Activated effector memory CD4-positive, alpha-beta T cell treated with anti-CD3 and anti-CD28 coated beads, Interleukin-2, amount 50 U/mL, for 16 hours (primary cell): ENCODE measurements around the gene RAB10.
"Not testable (repeated sequence)": the region's sequence is repeated elsewhere in the genome, so short reads cannot be mapped to it uniquely, and the experiment has no call there.

ENCODE experiments used
- DNase-seq: peaks from one replicate; pipeline ENCODE4 v3.0.0-alpha.2; 2020

RAB10 gene

DNA sequence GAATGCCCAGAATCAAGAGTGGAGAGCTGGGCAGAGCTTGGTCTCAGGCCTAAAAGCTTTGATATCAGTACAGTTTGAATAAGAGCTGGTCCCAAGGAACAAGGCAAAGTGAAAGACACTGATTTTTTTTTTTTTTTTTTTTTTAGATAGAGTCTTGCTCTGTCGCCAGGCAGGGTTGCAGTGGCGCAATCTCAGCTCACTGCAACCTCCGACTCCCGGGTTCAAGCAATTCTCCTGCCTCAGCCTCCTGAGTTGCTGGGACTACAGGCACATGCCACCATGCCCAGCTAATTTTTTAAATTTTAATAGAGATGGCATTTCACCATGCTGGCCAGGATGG is 17.2 kb upstream of the RAB10 start:
- DNase-seq: not testable (repeated sequence)

DNA sequence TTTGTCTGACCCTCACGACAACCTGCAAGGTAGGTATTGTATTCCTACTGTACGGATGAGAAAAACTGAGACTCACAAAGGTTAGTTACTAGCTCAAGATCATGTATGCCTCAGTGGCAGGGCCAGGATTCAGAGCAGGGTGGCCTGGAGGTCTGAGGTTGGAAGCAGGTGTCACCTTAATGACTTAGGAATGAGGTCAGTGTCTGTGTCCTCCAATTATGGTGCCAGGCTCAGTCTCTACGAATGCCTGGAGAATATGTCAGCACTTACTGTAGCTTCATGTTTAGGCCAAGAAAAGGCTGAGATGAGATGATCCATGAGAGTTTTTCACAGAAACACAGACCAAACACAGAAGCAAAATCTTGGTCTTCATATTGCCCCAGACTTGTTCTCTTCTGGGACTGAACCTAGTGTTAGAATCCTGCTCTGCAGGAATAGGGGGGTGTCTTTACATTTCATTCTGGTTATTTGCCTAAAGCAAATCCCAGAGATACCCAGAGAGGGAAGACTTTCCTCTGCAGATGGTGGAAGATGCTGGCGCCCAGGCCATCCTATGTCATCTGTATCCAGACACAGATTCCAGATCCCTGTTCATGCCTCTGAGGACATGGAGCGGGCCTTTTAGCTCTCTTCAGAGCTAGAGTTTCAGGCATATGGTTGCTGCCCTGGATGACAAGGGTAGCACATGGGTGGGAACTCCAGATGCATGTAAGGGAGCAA is 16.3 kb upstream of the RAB10 start:
- peak; percentile 24 for DNase-seq

DNA sequence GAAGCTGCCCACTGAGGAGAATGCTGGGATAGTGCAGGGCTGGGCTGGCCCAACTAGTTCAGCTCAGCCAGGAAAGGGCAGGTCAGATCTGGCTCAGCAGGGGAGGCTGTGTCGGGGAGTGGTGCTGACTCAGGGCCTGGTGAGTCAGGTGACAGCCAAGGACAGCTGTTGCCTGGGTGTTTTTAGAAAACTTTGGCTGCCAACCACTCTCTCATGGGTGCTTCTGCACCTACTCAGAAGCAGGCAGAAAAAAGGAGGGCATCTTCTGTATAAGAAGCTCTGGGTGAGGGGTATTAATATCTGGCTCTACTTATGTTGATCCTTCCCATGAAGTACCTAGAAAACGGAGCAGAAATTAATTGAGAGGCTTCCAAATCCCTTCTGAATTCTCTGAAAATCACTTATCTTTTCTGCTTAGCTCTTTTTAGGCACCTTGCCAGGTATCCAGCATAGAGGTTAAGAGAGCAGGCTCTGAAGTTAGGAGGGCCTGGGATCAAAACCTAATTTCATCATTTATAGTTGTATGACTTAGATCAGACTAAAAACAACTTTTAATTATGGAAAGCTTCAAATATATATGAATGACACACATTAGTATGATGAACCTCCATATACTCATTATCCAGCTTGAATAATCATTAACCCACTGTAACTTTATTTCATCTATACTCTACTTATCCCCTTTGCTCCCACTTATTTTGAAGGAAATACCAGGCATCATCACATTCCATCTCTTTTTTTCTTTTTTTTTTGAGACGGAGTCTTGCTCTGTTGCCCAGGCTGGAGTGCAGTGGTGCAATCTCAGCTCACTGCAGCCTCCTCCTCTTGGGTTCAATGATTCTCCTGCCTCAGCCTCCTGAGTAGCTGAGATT is 15.5 kb upstream of the RAB10 start:
- DNase-seq: peak; percentile 69

DNA sequence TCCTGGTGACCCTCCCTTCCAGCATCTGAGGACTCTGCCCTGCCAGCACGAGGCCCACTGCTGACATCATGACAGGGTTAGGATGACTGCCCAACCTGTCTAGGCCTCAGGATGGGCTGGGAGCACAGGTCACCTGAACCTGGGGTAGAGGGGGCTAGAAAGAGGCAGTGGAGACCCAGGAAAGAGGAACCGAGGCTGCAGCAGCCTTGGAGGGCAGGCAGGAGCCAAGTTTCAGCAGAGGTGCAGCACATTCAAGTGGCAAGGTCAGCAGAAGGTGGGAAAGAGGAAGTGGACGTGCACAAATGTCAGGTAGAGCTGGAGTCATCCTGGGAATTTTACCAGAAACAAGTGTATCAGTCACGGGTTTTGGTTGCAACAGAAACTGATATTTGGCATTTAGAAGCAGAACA is 13.6 kb upstream of the RAB10 start:
- no peak for DNase-seq

DNA sequence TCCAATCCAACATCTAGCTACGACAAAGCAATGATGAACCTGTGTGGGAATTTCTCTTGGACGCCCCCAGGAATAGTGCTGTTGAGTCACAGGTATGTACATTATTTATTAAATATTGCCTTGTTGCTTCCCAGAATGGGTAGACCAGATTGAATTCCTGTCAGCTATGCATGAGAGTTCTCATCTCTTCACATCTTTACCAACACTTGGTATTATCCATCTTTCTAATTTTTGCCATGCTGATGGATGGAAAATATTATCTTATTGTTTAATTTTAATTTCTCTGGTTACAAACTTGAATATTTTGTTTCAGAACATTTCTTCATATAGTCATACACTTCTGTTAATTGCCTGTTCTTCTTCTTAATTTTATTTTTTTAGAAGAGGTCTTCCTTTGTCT is 9.6 kb upstream of the RAB10 start:
- no peak for DNase-seq

DNA sequence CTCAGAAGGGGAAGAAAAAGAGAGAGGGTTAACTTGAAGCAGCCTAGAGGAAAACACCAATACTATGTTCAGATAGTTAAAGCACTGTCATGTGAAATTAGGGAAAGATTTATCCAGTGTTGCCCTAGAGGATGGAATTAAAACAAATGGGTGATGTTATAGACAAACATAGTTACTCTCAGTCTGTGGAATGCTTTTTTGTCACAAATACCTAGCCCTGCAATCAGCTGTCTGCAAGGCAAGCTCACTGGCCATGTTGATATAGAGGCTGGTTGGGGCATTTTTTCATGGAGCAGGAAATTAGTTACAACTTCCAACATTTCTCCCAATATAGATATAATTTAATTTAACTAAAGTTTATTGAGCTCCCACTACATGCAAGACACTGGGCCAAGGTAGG is 8.4 kb upstream of the RAB10 start:
- no peak for DNase-seq

DNA sequence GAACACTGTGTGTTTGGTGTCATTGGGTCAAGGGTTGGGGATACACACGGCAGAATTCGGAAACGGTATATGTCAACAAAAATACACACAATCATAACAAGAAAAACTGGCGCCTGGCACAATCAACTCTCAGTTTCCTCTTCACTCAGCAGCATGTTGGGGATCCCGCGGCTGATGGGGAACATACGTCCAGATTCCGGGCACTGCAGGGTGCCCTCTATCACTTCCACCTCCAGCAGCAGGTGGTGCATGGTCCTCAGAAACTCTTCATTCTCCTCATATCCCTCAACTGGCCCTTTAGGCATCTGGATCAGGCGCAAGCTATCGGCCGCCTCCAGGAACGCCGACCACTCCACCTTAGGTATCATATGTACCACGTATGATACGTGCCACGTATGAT is 5.8 kb upstream of the RAB10 start:
- not testable (repeated sequence) for DNase-seq

DNA sequence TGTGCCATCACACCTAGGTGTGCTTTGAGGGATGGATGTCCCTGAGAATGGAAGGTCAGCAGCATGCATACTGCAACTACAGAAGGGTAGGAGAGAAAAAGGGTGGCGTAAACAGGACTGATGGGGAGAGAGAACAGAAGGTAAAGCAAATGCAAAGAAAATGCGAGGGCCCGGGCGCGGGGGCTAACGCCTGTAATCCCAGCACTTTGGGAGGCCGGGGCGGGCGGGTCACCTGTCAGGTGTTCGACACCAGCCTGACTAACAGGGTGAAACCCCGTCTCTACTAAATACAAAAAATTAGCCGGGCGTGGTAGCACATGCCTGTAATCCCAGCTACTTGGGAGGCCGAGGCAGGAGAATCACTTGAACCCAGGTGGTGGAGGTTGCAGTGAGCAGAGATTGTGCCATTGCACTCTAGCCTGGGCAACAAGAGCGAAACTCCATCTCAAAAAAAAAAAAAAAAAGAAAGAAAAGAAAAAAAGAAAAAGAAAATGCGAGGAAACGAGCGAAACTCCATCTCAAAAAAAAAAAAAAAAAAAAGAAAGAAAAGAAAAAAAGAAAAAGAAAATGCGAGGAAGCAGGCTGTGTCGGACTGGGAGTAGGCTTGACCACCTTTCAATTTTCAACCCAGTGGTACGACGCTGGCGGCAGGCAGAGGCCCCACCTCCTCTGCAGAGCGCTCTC is 1.2 kb upstream of the RAB10 start:
- not testable (repeated sequence) for DNase-seq

DNA sequence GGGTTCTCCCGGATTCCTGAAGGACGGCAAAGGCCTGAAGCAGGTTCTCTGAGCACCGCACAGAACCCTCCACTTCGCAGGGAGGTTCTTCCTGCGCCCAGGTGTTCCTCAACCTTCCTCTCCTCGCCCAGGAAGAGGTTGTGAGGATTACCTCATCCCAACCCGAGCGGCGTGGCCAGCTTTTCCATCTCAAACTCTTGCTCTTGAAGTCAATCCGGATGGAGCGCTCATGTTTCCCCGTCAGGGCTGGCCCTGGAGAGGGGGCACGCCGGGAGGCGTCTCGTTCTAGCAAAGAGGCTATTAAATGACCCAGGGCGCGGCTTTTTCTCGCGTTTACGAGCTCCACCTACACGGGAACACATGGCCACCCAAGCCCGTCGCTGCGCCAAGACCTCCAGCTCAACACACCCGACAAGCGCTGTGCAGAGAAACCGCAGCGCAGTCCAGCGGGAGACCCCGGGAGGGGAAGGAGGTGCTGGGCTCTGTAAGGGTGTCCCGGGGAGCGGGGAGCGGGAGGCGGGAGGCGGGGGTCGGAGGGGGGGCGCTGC is 540 bp upstream of the RAB10 start:
- no peak for DNase-seq

DNA sequence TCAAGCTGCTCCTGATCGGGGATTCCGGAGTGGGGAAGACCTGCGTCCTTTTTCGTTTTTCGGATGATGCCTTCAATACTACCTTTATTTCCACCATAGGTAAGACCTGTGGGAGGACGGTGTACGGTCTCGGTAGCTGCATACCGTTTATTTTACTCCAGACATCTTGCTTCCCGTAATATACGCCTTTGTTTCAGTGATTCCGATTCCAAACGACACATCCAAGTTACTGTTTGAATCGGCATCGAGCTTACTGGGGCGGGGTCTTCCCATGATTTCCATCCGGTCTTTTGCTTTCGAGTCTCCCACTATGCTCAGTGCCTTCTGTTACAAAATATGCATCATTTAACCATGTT is 731 bp downstream of the RAB10 start:
- no peak for DNase-seq

DNA sequence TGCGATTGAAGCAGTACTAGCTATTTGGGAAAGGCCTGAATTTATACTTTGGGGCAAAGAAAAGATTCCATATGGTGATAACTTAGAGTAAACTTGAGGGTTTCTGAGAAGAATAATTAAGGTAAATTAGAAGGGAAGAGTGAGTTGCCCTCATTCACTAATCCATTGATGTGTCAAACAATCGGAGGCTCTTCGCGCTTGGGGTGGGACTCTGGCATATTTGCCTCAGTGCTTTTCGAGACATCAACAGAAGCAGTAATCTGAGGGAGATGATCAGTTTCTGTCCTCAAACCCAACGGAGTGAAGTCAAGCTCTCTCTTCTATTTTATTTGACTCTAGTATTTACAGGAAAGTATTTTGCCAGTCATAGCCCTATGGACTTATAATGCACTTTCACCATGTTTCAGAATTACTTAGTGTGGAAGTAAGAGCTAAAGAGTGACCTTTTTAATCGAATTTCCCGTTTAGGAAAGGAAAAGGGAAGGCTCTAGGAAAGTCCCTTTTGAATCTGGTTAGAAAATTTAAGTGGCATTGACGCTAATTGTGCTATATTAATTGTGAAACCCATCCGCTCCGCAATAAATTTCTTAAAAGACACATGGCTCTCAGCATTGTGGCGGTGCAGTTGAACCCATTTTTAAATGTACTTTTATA is 1.3 kb downstream of the RAB10 start:
- no peak for DNase-seq

DNA sequence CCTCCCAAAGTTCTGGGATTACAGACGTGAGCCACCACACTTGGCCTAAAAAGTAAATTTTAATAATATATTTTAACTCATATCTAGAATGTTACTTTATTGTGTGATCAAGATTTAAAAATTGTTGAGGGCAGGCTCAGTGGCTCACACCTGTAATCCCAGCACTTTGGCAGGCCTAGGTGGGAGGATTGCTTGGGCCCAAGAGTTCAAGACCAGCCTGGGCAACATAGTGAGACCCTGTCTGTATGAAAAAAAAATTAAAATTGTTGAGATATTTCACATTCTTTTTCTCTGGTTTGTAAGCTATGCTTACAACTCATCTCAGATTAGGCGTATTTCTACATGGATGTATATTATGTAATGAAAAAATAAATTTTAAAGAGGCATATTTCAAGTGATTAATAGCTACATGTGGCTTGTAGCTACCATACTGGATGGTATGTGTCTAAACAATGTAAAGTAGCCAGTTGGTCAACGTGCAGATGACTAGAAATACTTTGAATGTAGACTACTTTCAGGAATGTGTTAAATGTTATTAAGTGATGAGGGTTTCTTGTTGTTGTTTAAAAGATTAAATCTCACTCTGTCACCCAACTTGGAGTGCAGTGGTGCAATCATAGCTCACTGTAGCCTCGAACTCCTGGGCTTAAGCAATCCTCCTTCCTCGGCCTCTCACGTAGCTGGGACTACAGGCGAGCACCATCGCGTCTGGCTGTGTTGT is 5.9 kb downstream of the RAB10 start:
- DNase-seq: no peak

DNA sequence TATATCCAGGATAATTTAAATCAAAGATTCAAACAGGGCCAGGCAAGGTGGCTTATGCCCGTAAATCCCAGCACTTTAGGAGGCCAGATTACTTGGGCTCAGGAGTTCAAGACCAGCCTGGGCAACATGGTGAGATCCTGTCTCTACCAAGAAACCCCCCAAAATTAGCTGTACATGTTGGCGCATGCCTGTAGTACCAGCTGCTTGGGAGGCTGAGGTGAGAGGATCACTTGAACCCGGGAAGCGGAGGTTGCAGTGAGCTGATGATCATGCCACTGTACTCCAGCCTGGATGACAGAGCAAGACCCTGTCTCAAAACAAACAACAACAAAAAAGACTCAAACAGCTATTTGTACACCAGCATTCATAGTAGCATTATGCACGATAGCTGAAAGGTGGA is 9.2 kb downstream of the RAB10 start:
- no peak for DNase-seq

DNA sequence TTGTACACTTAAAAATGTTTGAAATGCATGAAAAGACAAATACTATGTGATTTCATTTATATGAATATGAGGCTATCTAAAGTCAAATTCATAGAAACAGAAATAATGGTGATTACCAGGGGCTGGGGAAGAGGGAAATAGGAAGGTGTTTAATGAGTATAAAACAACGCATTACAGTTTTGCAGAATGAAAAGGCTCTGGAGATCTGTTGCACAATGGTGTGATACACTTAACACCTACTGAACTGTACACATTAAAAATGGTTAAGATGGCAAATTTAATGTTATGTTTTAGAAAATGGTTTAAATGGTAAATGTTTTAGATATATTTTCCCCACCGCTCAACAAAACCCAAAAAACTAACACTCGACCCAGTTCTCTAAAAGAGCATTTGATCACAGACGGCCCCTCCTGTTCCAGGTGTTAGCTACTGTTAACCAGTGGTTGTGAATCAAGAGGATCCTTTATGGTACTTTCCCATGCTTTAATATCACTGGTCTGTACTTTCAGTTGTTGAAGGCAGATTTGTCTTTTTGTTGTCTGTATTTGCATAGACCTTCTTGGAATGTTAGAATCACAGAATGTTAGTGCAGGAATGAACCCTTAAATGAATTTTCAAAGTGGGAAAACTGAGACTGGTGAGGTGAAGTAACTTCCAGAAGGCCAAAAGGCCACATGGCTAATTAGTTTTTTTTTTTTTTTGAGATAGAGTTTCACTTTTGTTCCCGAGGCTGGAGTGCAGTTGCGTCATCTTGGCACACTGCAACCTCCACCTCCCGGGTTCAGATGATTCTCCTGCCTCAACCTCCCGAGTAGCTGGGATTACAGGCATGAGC is 10.2 kb downstream of the RAB10 start:
- DNase-seq: no peak

DNA sequence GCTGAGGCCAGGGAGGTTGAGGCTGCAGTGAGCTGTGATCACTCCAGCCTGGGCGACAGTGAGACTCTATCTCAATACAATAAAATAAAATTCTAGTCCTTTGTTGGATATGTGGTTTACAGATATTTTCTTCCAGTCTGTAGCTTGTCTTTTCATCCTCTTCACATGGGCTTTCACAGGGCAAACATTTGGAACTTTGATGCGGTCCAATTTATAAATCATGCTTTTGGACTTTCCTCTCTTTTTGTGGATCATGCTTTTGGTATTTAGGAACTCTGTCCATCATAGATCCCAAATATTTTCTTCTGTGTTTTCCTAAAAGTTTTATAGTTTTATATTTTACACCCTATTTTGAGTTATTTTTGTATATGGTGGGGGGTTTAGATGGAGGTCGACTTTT is 14.9 kb downstream of the RAB10 start:
- DNase-seq: no peak

DNA sequence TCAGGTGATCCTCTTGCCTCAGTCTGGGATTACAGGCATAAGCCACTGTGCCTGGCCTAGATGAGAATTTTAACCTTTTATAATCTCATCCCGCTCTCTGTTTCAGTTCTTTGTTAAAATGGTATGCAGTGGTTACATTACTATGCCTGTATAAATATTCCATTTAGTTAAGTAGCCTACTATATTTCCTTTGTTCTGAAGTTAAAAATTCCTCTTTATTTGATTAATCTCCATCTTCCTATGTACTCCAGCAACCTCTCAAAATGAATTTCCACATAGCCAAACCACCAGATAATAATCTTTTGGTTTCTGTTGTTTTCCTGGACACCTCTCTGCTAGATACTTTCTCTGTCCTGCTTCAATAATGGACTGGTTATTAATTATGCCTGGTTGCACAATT is 15.8 kb downstream of the RAB10 start:
- DNase-seq: no peak

DNA sequence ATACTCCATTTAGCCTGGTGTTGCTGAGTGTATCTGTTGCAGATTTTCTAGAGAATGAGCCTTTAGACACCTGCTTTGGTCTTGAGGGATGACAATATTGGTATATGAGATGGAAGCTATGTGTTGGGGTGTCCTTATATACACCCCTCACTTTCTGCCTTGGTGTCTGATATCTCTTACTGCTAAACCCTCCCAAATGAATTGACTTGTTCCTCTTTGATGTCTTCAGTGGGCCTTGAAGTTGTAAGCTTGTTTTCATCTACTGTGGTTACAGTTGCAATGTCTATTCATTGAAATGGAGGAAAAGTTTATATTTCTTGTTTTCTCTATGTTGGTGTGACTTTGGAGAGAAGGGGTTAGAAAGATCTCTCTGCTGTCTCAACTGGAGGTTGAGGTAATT is 18.9 kb downstream of the RAB10 start:
- no peak for DNase-seq

DNA sequence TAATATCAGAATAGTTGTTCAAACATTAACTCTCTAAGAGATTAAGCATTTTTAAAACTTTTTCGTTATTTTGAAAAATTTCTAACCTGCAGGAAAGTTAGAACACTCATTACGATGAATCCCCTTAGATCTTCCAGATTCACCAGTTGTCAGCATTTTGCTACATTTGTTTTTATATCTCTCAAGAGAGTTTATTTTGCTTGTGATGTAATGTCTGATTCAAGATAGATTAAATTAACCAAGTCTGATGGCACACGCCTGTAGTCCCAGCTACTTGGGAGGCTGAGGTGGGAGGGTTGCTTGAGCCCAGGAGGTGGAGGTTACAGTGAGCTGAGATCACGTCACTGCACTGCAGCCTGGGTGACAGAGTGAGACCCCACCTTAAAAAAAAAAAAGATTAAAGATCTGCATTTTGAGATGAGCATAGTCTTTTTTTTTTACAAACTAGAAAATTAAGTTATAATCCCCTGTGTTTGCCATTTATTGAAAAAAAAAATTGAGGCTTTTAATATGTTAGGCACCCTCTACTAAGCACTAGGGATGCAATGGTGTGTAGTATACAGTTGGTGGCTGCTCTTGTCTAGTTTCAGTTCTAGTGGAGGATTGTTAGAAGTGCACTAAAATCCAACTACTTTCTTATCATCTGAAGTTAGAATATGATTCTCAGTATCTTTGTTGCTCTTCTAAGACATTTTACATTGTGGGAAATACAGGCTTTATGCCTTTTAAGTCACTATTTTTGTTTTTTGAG is 20.9 kb downstream of the RAB10 start:
- no peak for DNase-seq

DNA sequence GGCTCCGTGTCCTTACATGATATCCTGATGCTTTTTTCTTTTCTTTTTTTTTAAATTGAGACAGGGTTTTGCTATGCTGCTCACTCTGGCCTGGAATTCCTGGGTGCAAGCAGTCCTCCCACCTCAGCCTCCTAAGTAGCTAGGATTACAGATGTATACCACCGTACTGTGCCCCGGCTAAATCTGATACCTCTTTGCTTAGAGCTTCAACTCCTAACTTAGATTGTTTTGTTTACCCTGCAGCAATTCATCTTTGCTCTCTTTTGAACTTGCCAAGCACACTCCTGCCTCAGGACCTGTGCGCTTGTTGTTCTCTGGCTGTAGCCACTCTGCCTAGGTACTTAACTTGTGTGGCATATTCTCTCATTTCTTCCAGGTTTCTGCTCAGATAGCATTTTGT is 24.5 kb downstream of the RAB10 start:
- no peak for DNase-seq

DNA sequence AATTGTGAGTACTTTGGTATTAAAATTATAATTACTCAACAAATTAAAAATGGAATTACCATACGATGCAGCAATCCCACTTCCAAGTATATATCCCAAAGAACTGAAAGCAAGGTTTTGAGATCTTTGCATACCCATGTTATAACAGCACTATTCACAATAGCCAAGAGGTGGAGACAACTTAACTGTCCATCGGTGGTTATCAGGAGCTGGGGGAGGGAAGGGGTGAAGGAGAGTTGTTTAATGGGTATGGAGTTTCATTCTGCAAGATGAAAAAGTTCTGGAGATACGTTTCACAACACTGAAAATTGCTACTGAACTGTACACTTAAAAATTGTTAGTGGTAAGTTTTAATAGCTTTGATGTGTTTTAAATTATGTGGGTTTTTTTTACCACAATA is 25.7 kb downstream of the RAB10 start:
- DNase-seq: no peak

DNA sequence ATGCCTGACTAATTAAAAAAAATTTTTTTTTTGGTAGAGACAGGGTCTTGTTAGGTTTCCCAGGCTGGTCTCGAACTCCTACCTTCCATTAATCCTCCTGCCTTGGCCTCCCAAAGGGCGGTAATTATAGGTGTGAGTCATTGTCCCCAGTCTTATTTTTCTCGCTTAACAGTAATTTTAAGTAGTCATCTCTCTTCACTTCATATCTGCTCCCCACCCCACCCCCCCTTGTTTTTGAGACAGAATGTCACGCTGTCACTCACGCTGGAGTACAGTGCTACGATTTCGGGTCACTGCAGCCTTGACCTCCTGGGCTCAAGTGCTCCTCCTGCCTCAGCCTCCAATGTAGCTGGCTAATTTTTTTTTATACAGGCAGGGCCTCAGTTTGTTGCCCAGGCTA is 27.7 kb downstream of the RAB10 start:
- no peak for DNase-seq
